ENCODE measurements around the gene TRIM65.

The TRIM65 gene

DNA sequence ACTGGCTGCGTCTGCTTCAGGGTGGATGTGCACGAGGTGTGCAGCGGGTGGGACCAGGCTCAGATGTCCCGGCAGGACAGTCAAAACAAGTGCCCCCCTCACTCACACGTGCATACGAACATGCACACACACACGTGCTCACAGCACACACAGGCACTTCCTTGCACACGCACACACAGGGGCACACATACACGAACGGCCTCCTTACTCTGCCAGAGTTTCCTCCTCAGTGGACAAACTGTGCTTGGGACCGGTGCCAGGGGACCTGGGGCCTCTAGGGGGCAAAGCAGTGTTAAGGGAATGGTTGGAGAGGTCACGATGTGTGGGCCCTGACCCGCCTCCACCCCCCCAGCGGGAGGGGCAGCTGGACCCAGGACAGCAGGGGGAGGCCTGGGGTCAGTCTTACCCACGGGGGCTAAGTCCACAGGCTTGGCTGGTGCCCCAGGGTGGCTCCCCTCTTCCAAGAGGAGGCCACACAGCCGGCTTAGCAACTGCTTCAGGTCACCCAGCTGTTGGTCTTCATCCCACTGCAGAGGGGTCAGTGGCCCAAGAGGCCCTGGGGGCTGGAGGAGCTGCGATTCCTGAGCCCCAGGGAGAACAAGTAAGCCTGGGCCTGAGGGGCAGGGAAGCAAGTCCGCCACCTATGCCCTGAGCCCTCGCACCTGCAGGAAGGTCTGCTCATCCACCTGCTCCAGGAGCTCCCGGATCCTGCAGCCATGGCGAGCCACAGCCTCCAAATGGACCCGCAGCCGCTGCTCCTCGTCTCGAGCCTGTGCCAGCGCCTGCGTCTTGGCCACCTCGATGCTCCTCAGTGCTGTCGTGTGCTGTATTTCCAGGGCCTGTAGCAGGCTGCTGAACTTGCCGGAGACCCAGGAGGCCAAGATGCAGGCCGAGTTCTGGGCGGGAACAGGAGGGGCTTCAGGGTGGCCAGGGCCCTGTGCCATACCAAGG lies 4.9 kb downstream of the TRIM65 start:
- Histone ChIP-seq H3K4me2 (ENCODE audit: low read depth, low read length) (no peak overlapping the region), H3K9me3 (replicated peaks; ENCODE audit: insufficient read depth, low read length) (no peaks in the 10 kb centered on the region), H3K9me2 (replicated peaks; ENCODE audit: insufficient read depth, low read length) (no peaks in the 10 kb centered on the region), H3K9ac (ENCODE audit: low read length) (no peak overlapping the region), H2AFZ (ENCODE audit: low read length) (no peak overlapping the region), H3K27me3 (replicated peaks; ENCODE audit: insufficient read depth, low read length) (no peaks in the 10 kb centered on the region), H3K27ac (ENCODE audit: low read length) (no peak overlapping the region), H3K4me3 (ENCODE audit: low read length) (no peak overlapping the region), H3K4me1 (ENCODE audit: low read length) (peaks cover 6% of the 10 kb centered on the region), H3K36me3 (replicated peaks; ENCODE audit: insufficient read depth, low read length) (no peaks in the 10 kb centered on the region), H3F3A (ENCODE audit: insufficient read depth, low read length) (no peaks in the 10 kb centered on the region), H3K79me2 (ENCODE audit: low read length) (peaks cover 22% of the 10 kb centered on the region), H4K20me1 (ENCODE audit: insufficient read depth, low read length) (no peaks in the 10 kb centered on the region)
- TF ChIP-seq EZH2 (optimal IDR thresholded peaks at IDR 0.05; ENCODE audit: low read depth, low read length): no peak
- TF ChIP-seq, protein P1, sequence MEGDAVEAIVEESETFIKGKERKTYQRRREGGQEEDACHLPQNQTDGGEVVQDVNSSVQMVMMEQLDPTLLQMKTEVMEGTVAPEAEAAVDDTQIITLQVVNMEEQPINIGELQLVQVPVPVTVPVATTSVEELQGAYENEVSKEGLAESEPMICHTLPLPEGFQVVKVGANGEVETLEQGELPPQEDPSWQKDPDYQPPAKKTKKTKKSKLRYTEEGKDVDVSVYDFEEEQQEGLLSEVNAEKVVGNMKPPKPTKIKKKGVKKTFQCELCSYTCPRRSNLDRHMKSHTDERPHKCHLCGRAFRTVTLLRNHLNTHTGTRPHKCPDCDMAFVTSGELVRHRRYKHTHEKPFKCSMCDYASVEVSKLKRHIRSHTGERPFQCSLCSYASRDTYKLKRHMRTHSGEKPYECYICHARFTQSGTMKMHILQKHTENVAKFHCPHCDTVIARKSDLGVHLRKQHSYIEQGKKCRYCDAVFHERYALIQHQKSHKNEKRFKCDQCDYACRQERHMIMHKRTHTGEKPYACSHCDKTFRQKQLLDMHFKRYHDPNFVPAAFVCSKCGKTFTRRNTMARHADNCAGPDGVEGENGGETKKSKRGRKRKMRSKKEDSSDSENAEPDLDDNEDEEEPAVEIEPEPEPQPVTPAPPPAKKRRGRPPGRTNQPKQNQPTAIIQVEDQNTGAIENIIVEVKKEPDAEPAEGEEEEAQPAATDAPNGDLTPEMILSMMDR (IDR thresholded peaks at IDR 0.05; ENCODE audit: low read length): no peak
- TF ChIP-seq EZH2phosphoT487 (IDR thresholded peaks at IDR 0.05; ENCODE audit: low read length): no peak
- no peak for DNase-seq

DNA sequence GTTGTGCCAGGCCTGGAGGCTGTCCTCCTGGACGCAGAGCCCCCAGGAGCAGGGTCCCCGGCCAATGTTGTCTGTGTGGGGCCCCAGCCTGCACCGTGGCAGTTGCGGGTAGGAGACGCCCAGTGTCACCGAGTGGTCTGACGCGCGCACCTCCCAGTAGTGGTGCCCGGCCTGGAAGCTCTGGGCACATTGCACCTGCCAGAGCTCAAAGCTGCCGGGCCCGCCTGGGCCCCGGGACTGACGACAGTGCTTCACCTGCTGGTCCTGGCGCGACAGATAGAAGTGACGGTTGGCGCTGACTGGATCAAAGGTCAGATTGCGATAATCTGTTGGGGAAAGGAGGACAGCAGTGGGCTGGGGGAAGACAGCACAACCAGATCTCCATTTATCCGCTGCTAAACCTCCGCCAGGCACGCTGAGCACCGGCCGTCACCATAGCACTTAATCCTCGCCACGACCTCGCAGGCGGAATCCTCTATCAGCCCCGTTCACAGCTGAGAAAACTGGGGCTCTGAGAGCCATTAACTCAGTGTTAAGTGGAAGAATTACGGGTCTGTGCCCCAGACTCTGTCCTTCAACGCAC lies 5.6 kb downstream of the TRIM65 start:
- Histone ChIP-seq H3K4me1 (ENCODE audit: low read length) (peaks cover 6% of the 10 kb centered on the region), H4K20me1 (ENCODE audit: insufficient read depth, low read length) (no peaks in the 10 kb centered on the region), H3K36me3 (replicated peaks; ENCODE audit: insufficient read depth, low read length) (no peaks in the 10 kb centered on the region), H3K9ac (ENCODE audit: low read length) (no peak overlapping the region), H3K4me2 (ENCODE audit: low read depth, low read length) (no peak overlapping the region), H2AFZ (ENCODE audit: low read length) (no peak overlapping the region), H3K4me3 (ENCODE audit: low read length) (no peak overlapping the region), H3F3A (ENCODE audit: insufficient read depth, low read length) (no peaks in the 10 kb centered on the region), H3K79me2 (ENCODE audit: low read length) (peaks cover 20% of the 10 kb centered on the region), H3K9me2 (replicated peaks; ENCODE audit: insufficient read depth, low read length) (no peaks in the 10 kb centered on the region), H3K27ac (ENCODE audit: low read length) (no peak overlapping the region), H3K9me3 (replicated peaks; ENCODE audit: insufficient read depth, low read length) (no peaks in the 10 kb centered on the region), H3K27me3 (replicated peaks; ENCODE audit: insufficient read depth, low read length) (no peaks in the 10 kb centered on the region)
- TF ChIP-seq, protein P1 (IDR thresholded peaks at IDR 0.05; ENCODE audit: low read length): no peak
- TF ChIP-seq EZH2phosphoT487 (IDR thresholded peaks at IDR 0.05; ENCODE audit: low read length) (no peak), EZH2 (optimal IDR thresholded peaks at IDR 0.05; ENCODE audit: low read depth, low read length) (no peak)
- DNase-seq: no peak

DNA sequence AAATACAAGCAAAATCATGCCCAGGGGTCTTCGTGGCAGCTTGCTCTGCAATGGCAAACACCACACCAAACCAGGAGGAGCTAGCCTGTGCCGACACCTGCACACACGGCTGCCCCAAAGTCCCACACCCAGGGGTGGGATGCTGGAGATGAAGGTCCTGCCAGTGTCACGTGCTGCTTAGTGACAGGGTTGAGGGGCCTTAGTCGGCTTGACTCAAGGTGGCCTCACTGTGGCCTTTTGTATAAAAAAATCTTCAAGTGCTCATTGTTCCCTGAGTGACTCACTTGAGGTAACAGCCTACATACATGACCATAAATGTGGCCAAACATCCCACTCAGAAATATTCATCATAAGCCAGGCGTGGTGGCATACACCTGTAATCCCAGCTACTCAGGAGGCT lies 7.3 kb downstream of the TRIM65 start:
- no peaks in the 10 kb centered on the region for H4K20me1 ChIP-seq (ENCODE audit: insufficient read depth, low read length)
- no peak overlapping the region for H3K4me3 ChIP-seq (ENCODE audit: low read length)
- H3K9ac ChIP-seq (ENCODE audit: low read length): no peak overlapping the region
- no peaks in the 10 kb centered on the region for H3F3A ChIP-seq (ENCODE audit: insufficient read depth, low read length)
- H3K27ac ChIP-seq (ENCODE audit: low read length): no peak overlapping the region
- no peak for DNase-seq
- TF ChIP-seq EZH2 (optimal IDR thresholded peaks at IDR 0.05; ENCODE audit: low read depth, low read length) (no peak), EZH2phosphoT487 (IDR thresholded peaks at IDR 0.05; ENCODE audit: low read length) (no peak)
- TF ChIP-seq, protein P1 (IDR thresholded peaks at IDR 0.05; ENCODE audit: low read length): no peak
- H3K4me1 ChIP-seq (ENCODE audit: low read length): no peaks in the 10 kb centered on the region
- no peak overlapping the region for H2AFZ ChIP-seq (ENCODE audit: low read length)
- no peaks in the 10 kb centered on the region for H3K27me3 ChIP-seq (replicated peaks; ENCODE audit: insufficient read depth, low read length)
- no peaks in the 10 kb centered on the region for H3K9me3 ChIP-seq (replicated peaks; ENCODE audit: insufficient read depth, low read length)
- no peaks in the 10 kb centered on the region for H3K36me3 ChIP-seq (replicated peaks; ENCODE audit: insufficient read depth, low read length)
- H3K9me2 ChIP-seq (replicated peaks; ENCODE audit: insufficient read depth, low read length): no peaks in the 10 kb centered on the region
- H3K79me2 ChIP-seq (ENCODE audit: low read length): peaks cover 4% of the 10 kb centered on the region
- H3K4me2 ChIP-seq (ENCODE audit: low read depth, low read length): no peak overlapping the region
